H9 (cell line): Measurements from ENCODE around the gene PROM1. TPM values are rescaled to one million over a fixed set of nuclear protein-coding genes. Genes with fewer than 3 reads are reported as not detected.
A peak's percentile ranks its signal among the peaks of the same experiment; 100 is the strongest.

Source experiments
- DNase-seq: peaks from one replicate; pipeline ENCODE4 v3.0.0-alpha.2; 2017
- H2AFZ ChIP-seq: one replicate; pipeline ENCODE4 v1.6.1; 2013; ENCODE audit warnings: mild to moderate bottlenecking, low read length, control low read depth, moderate library complexity
- H2AK5ac ChIP-seq: 2 replicates; pipeline ENCODE4 v1.6.1; 2013; ENCODE audit warnings: low read length, control low read depth, mixed read lengths; ENCODE audit not compliant: insufficient read length
- H2BK120ac ChIP-seq: one replicate; pipeline ENCODE4 v1.6.1; 2013; ENCODE audit warnings: low read depth, mild to moderate bottlenecking, low read length, control low read depth, inconsistent platforms; ENCODE audit not compliant: poor library complexity, severe bottlenecking
- H2BK12ac ChIP-seq: 2 replicates; pipeline ENCODE4 v1.6.1; 2013; ENCODE audit warnings: low read length, control low read depth, mixed read lengths, low read depth; ENCODE audit not compliant: insufficient read length
- H2BK15ac ChIP-seq: 2 replicates; pipeline ENCODE4 v1.6.1; 2013; ENCODE audit warnings: low read depth, low read length, control low read depth
- H2BK20ac ChIP-seq: one replicate; pipeline ENCODE4 v1.6.1; 2013; ENCODE audit warnings: low read depth, mild to moderate bottlenecking, low read length, control low read depth, inconsistent platforms; ENCODE audit not compliant: poor library complexity, severe bottlenecking
- H2BK5ac ChIP-seq: 2 replicates; pipeline ENCODE4 v1.6.1; 2013; ENCODE audit warnings: low read length, control low read depth, mixed read lengths; ENCODE audit not compliant: insufficient read length
- H3K14ac ChIP-seq: 2 replicates; pipeline ENCODE4 v1.6.1; 2013; ENCODE audit warnings: low read length, control low read depth; ENCODE audit not compliant: insufficient read depth
- H3K18ac ChIP-seq: 2 replicates; pipeline ENCODE4 v1.6.1; 2013; ENCODE audit warnings: low read depth, mild to moderate bottlenecking, mixed read lengths, low read length, control low read depth; ENCODE audit not compliant: insufficient read length
- H3K23ac ChIP-seq: 2 replicates; pipeline ENCODE4 v1.6.1; 2013; ENCODE audit warnings: low read length, control low read depth, mixed read lengths, low read depth; ENCODE audit not compliant: insufficient read length
- H3K23me2 ChIP-seq: 2 replicates; pipeline ENCODE4 v1.6.1; 2013; ENCODE audit warnings: low read depth, mild to moderate bottlenecking, mixed read lengths, low read length, control low read depth; ENCODE audit not compliant: insufficient read length, poor library complexity, severe bottlenecking
- H3K27ac ChIP-seq: 2 replicates; pipeline ENCODE4 v1.5.1; 2013; ENCODE audit warnings: low read length, control low read depth, mixed read lengths, low read depth; ENCODE audit not compliant: insufficient read length
- H3K27me3 ChIP-seq: 2 replicates; pipeline ENCODE4 v1.6.1; 2013; ENCODE audit warnings: low read length, control low read depth, inconsistent platforms; ENCODE audit not compliant: insufficient read depth
- H3K4ac ChIP-seq: 2 replicates; pipeline ENCODE4 v1.6.1; 2013; ENCODE audit warnings: low read depth, mild to moderate bottlenecking, control low read depth, inconsistent platforms, low read length, moderate library complexity
- H3K4me1 ChIP-seq: 2 replicates; pipeline ENCODE4 v1.6.1; 2013; ENCODE audit warnings: low read length, control low read depth, inconsistent platforms; ENCODE audit not compliant: insufficient read depth
- H3K4me2 ChIP-seq: 2 replicates; pipeline ENCODE4 v1.6.1; 2013; ENCODE audit warnings: low read length, control low read depth, mixed read lengths; ENCODE audit not compliant: insufficient read length, insufficient read depth
- H3K56ac ChIP-seq: 2 replicates; pipeline ENCODE4 v1.6.1; 2013; ENCODE audit warnings: low read depth, mild to moderate bottlenecking, mixed read lengths, low read length, control low read depth; ENCODE audit not compliant: insufficient read length
- H3K79me1 ChIP-seq: 2 replicates; pipeline ENCODE4 v1.6.1; 2013; ENCODE audit warnings: low read depth, mild to moderate bottlenecking, moderate library complexity, low read length, control low read depth, inconsistent platforms; ENCODE audit not compliant: insufficient read depth, poor library complexity, severe bottlenecking
- H3K79me2 ChIP-seq: 2 replicates; pipeline ENCODE4 v1.6.1; 2013; ENCODE audit warnings: low read length, control low read depth, inconsistent platforms; ENCODE audit not compliant: insufficient read depth
- H3K9ac ChIP-seq: 2 replicates; pipeline ENCODE4 v1.6.1; 2013; ENCODE audit warnings: low read length, control low read depth, mixed read lengths; ENCODE audit not compliant: insufficient read length; ENCODE audit errors: extremely low read depth
- H3K9me3 ChIP-seq: one replicate; pipeline ENCODE4 v1.6.1; 2013; ENCODE audit warnings: low read depth, low read length, inconsistent platforms; ENCODE audit not compliant: control insufficient read depth
- H3T11ph ChIP-seq: one replicate; pipeline ENCODE4 v1.6.1; 2013; ENCODE audit warnings: mild to moderate bottlenecking, low read length, control low read depth, inconsistent platforms
- H4K20me1 ChIP-seq: one replicate; pipeline ENCODE4 v1.6.1; 2013; ENCODE audit not compliant: control insufficient read depth, insufficient read length, insufficient read depth
- H4K5ac ChIP-seq: 2 replicates; pipeline ENCODE4 v1.6.1; 2013; ENCODE audit warnings: low read depth, mild to moderate bottlenecking, mixed read lengths, low read length, control low read depth; ENCODE audit not compliant: insufficient read length
- H4K8ac ChIP-seq: replicated peaks from 2 replicates; pipeline ENCODE4 v1.6.1; 2013; ENCODE audit warnings: low read length, control low read depth, mixed read lengths, low read depth; ENCODE audit not compliant: insufficient read length
- H4K91ac ChIP-seq: 2 replicates; pipeline ENCODE4 v1.6.1; 2013; ENCODE audit warnings: low read depth, mild to moderate bottlenecking, moderate library complexity, mixed read lengths, low read length, control low read depth; ENCODE audit not compliant: insufficient read length
- H3K27ac Mint-ChIP-seq, 3 experiments: 2 replicates in 2 of 3; 3 replicates in 1 of 3; pipeline ENCODE4 v1.8.0; 2020 to 2021; ENCODE audit warnings: mixed read lengths in 3 of 3, mild to moderate bottlenecking in 1 of 3, moderate library complexity in 1 of 3
- H3K27me3 Mint-ChIP-seq: 2 replicates; pipeline ENCODE4 v1.8.0; 2021; ENCODE audit warnings: low read depth, mild to moderate bottlenecking, moderate library complexity, mixed read lengths
- H3K36me3 Mint-ChIP-seq, 3 experiments: 2 replicates in 2 of 3; 3 replicates in 1 of 3; pipeline ENCODE4 v1.8.0; 2020 to 2021; ENCODE audit warnings: low read depth in 3 of 3, mixed read lengths in 3 of 3; ENCODE audit not compliant: insufficient read depth in 1 of 3
- H3K4me1 Mint-ChIP-seq, 2 experiments: 2 replicates each; pipeline ENCODE4 v1.8.0; 2020; ENCODE audit warnings: mixed read lengths in 2 of 2
- H3K4me3 Mint-ChIP-seq, 2 experiments: 2 replicates in 1 of 2; 3 replicates in 1 of 2; pipeline ENCODE4 v1.8.0; 2020 to 2021; ENCODE audit warnings: mild to moderate bottlenecking in 2 of 2, mixed read lengths in 2 of 2, moderate library complexity in 1 of 2
- H3K9me3 Mint-ChIP-seq, 2 experiments: 2 replicates in 1 of 2; 3 replicates in 1 of 2; pipeline ENCODE4 v1.8.0; 2020; ENCODE audit warnings: mild to moderate bottlenecking in 2 of 2, mixed read lengths in 2 of 2, moderate library complexity in 1 of 2
- CTCF ChIP-seq: fragments of 200-600 bp; sonication (generic); conservative IDR thresholded peaks from 3 replicates; pipeline ENCODE4 v1.8.0; 2021; ENCODE audit warnings: antibody characterized with exemption, mild to moderate bottlenecking
- WGBS: extraction: QIAGEN DNeasy Blood & Tissue Kit; methylation state at CpG from one replicate; pipeline ENCODE4 v1.1.7; 2013; ENCODE audit warnings: missing lambda C conversion rate, low lambda C conversion rate, mixed read lengths; ENCODE audit not compliant: insufficient read length; ENCODE audit errors: extremely low coverage; 5-methylcytosine and 5-hydroxymethylcytosine counted together
- total RNA-seq: library from RNA; stranded (reverse); gene quantifications from 2 replicates; pipeline ENCODE4 v1.2.1, GENCODE V29; 2021

The PROM1 gene
- total RNA-seq, 1 experiment from 2014 or later = 98.3 TPM

- Histone ChIP-seq H3K9me3 (no peaks in the 10 kb centered on the region), H3K23me2 (peaks cover 23% of the 10 kb centered on the region), H2AK5ac (no peak overlapping the region), H3K79me2 (peaks cover 10% of the 10 kb centered on the region; the same call in 1 of the 2 replicates), H3K4ac (peak overlapping the region; percentile 70; the same call in 1 of the 2 replicates), H3T11ph (no peak overlapping the region), H4K91ac (no peak overlapping the region), H2BK12ac (no peak overlapping the region), H2BK20ac (no peak overlapping the region), H2AFZ (no peak overlapping the region), H3K14ac (peak overlapping the region; percentile 89), H3K18ac (peak overlapping the region; percentile 95), H3K56ac (no peak overlapping the region), H3K27ac (no peak overlapping the region), H2BK15ac (no peak overlapping the region), H3K79me1 (peaks cover 3% of the 10 kb centered on the region), H4K5ac (peak overlapping the region; percentile 69), H3K23ac (no peak overlapping the region), H2BK120ac (no peak overlapping the region), H3K9ac (peak overlapping the region; percentile 94), H3K27me3 (peaks cover 5% of the 10 kb centered on the region; the same call in 1 of the 2 replicates), H3K4me1 (0 out of 2 replicates have a peak, but pooled peaks cover 4% of the 10 kb centered on the region), H4K20me1 (no peaks in the 10 kb centered on the region), H4K8ac (no peak overlapping the region), H2BK5ac (no peak overlapping the region), H3K4me2 (peak overlapping the region; percentile 96)
- Mint-ChIP-seq H3K27me3 (peaks cover 21% of the 10 kb centered on the region), H3K4me1 (peaks cover 43 to 44% of the 10 kb centered on the region in 2 experiments), H3K9me3 (no peaks in the 10 kb centered on the region), H3K27ac (peak overlapping the region; percentile 50 to 95 (median 94); a peak in 5 of 7 replicates), H3K36me3 (peaks cover 4 to 28% (median 11%) of the 10 kb centered on the region in 3 experiments; a peak in 6 of 7 replicates), H3K4me3 (peak overlapping the region; percentile 84 to 90)
- 0 out of 3 replicates have a peak, but pooled peaks have one; percentile 14 for TF ChIP-seq CTCF
- DNase-seq = peak; percentile 90
- no CpG with 5 or more reads among the region's 60 CpGs for WGBS
Measured at GRCh38 chr4:16082426-16083240, 1.2 kb downstream of the PROM1 start.
